DND-41 (cell line): Measurements from ENCODE around the gene FBXO38.

Source experiments
- EZH2 ChIP-seq: IDR thresholded peaks from 3 replicates; pipeline ENCODE4 v1.6.1; 2012; ENCODE audit warnings: borderline replicate concordance, low read depth, mild to moderate bottlenecking, moderate library complexity, low read length, inconsistent platforms; ENCODE audit not compliant: severe bottlenecking
- TF ChIP-seq, protein P1 (sequence below): IDR thresholded peaks from 2 replicates; pipeline ENCODE4 v1.5.1; 2012; ENCODE audit warnings: borderline replicate concordance, low read length, moderate library complexity, mild to moderate bottlenecking; ENCODE audit not compliant: poor library complexity, severe bottlenecking; ENCODE audit errors: extremely low read depth

DNA sequence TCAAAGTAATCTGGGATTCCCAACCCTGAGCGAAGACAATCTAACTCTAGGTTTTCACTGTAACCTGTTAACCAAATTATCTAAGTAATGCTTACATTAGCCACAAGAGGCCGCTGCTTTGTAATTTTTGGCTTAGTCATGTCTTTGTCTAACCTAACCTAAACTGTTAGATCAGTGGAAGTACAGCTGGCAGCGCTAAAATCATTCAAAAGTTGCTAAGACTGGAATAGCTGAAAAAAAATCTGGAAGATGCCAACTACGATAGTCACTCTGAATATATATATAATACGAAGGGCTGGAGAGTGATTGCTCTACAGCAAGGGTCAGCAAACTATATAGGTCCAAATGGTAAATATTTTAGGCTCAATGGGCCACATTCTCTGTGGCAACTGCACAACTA, 60.2 kb downstream of the FBXO38 start:
- TF ChIP-seq, protein P1, sequence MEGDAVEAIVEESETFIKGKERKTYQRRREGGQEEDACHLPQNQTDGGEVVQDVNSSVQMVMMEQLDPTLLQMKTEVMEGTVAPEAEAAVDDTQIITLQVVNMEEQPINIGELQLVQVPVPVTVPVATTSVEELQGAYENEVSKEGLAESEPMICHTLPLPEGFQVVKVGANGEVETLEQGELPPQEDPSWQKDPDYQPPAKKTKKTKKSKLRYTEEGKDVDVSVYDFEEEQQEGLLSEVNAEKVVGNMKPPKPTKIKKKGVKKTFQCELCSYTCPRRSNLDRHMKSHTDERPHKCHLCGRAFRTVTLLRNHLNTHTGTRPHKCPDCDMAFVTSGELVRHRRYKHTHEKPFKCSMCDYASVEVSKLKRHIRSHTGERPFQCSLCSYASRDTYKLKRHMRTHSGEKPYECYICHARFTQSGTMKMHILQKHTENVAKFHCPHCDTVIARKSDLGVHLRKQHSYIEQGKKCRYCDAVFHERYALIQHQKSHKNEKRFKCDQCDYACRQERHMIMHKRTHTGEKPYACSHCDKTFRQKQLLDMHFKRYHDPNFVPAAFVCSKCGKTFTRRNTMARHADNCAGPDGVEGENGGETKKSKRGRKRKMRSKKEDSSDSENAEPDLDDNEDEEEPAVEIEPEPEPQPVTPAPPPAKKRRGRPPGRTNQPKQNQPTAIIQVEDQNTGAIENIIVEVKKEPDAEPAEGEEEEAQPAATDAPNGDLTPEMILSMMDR, result peak; percentile 78
- no peak for TF ChIP-seq EZH2
